ENCODE measurements around the gene CENPP. TPM values are rescaled to one million over a fixed set of nuclear protein-coding genes. Genes with fewer than 3 reads are reported as not detected.

CENPP gene
- total RNA-seq, 1 experiment from 2014 or later = 3.6 TPM

DNA sequence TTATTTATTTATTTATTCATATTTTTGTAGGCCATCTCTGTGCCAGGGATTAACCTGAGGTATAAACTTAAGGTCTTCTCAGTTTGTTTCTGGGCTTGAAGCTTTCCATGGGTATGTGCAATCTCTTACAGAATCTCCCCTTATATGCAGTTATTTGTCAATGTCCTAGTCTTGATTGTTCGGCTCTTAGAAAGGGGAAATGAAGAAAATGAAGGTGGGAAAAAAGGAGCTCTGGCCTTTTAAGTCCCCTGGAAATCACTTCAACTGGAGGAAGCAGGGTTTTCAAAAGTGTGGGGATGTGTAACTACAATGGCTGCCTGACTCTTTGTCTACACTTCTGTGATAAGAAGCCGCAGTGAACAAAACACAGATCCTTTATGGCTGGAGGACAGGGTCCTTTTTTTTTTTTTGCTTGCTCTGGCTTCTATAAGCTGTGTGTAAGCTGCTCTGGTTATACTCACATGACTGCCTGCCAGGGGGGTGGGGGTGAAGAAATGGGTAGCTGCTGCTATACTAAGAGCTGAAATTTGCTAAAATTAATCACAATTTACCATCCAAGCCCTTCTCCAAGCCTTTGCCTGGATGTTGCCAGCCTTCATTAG is 33.7 kb downstream of the CENPP start:
- in situ Hi-C loops (cut with HindIII; ENCODE audit: low pct_unique_long_range_greater_than_20kb, low sequenced_read_pairs) = no loop called here

DNA sequence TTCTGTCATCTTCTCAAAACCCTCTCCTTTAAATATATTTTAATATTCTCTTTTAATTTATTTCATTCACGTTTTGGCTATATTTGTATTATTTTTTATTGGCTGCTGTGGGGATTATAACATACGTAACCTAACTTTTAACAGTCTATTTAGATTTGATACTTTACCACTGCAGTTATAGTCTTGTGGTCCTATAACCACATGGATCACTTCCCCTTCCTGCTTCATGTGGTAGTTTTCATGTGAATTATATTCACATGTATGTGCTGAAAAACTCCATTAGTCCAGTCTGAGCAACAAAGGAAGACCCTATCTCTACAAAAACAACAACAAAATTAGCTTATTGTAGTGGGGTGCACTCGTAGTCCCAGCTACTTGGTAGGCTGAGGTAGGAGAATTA is 34.3 kb downstream of the CENPP start:
- DNase-seq (ENCODE audit: low read depth) = no peak
- in situ Hi-C loops (cut with HindIII; ENCODE audit: low pct_unique_long_range_greater_than_20kb, low sequenced_read_pairs) = no loop called here

More for the DNA sequence above, 33.7 kb downstream of the CENPP start:
- no peak for DNase-seq (ENCODE audit: low read depth)

- in situ Hi-C loops (cut with HindIII; ENCODE audit: low pct_unique_long_range_greater_than_20kb, low sequenced_read_pairs) = no loop called here
- DNase-seq (ENCODE audit: low read depth) = no peak
Measured at GRCh38 chr9:92369075-92369474, 43.3 kb downstream of the CENPP start.

GRCh38 chr9:92373167-92373566 is 47.4 kb downstream of the CENPP start:
- no peak for DNase-seq (ENCODE audit: low read depth)
- in situ Hi-C loops (cut with HindIII; ENCODE audit: low pct_unique_long_range_greater_than_20kb, low sequenced_read_pairs) = no loop called here

DNA sequence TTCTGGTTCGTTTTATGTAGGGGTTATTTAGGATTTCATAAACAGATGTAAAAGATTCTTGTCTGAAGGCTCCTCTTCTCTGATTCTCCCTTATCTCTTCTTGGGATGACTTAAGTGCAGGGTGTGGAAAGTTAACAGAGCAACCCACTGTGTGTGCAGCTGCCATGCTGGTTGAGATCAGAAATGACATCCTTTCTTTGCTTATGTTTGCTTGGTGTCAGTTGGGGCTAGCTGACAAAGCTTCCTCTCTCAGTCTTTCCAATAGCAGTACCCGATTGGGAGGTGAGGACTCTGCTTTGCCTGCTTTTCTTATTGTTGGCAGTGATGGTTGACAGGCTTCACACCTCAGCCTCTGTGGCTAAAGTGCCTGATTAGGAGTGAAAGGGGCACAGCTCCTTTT is 52.1 kb downstream of the CENPP start:
- in situ Hi-C loops (cut with HindIII; ENCODE audit: low pct_unique_long_range_greater_than_20kb, low sequenced_read_pairs) = no loop called here
- no peak for DNase-seq (ENCODE audit: low read depth)

GRCh38 chr9:92378865-92379560 is 53.3 kb downstream of the CENPP start:
- DNase-seq (ENCODE audit: low read depth) = no peak
- in situ Hi-C loops (cut with HindIII; ENCODE audit: low pct_unique_long_range_greater_than_20kb, low sequenced_read_pairs) = no loop called here

GRCh38 chr9:92380603-92381002 is 54.9 kb downstream of the CENPP start:
- in situ Hi-C loops (cut with HindIII; ENCODE audit: low pct_unique_long_range_greater_than_20kb, low sequenced_read_pairs) = no loop called here
- no peak for DNase-seq (ENCODE audit: low read depth)

GRCh38 chr9:92381775-92382174 is 56.0 kb downstream of the CENPP start:
- DNase-seq (ENCODE audit: low read depth) = no peak
- in situ Hi-C loops (cut with HindIII; ENCODE audit: low pct_unique_long_range_greater_than_20kb, low sequenced_read_pairs) = no loop called here

DNA sequence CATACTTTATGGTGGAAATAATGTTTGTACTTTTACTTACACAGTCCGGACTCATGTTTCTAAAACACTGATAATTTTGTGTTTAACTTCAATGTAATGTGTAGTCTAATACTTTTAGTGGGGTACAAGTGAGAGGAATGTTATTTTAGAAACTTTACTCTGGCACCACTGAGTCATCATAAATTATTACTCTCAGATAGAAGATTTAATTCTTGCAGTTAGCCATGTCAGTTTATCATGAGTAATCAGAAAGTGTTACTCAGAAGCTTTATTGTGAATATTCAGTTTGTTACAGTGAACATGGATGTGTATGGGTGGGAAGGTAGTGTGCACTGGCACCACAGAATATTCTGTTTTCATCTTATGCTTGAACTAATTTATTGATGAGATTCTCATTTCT is 58.6 kb downstream of the CENPP start:
- in situ Hi-C loops (cut with HindIII; ENCODE audit: low pct_unique_long_range_greater_than_20kb, low sequenced_read_pairs) = no loop called here
- DNase-seq (ENCODE audit: low read depth) = no peak

- DNase-seq (ENCODE audit: low read depth) = no peak
- in situ Hi-C loops (cut with HindIII; ENCODE audit: low pct_unique_long_range_greater_than_20kb, low sequenced_read_pairs) = no loop called here
Measured at GRCh38 chr9:92385001-92385400, 59.2 kb downstream of the CENPP start.

GRCh38 chr9:92385477-92385876 is 59.7 kb downstream of the CENPP start:
- in situ Hi-C loops (cut with HindIII; ENCODE audit: low pct_unique_long_range_greater_than_20kb, low sequenced_read_pairs) = no loop called here
- DNase-seq (ENCODE audit: low read depth) = no peak

- DNase-seq (ENCODE audit: low read depth) = no peak
- in situ Hi-C loops (cut with HindIII; ENCODE audit: low pct_unique_long_range_greater_than_20kb, low sequenced_read_pairs) = no loop called here
Measured at GRCh38 chr9:92385953-92386352, 60.2 kb downstream of the CENPP start.

- DNase-seq (ENCODE audit: low read depth) = no peak
- in situ Hi-C loops (cut with HindIII; ENCODE audit: low pct_unique_long_range_greater_than_20kb, low sequenced_read_pairs) = no loop called here
Measured at GRCh38 chr9:92392690-92393089, 66.9 kb downstream of the CENPP start.

GRCh38 chr9:92393686-92394085 is 67.9 kb downstream of the CENPP start:
- DNase-seq (ENCODE audit: low read depth) = no peak
- in situ Hi-C loops (cut with HindIII; ENCODE audit: low pct_unique_long_range_greater_than_20kb, low sequenced_read_pairs) = no loop called here

DNA sequence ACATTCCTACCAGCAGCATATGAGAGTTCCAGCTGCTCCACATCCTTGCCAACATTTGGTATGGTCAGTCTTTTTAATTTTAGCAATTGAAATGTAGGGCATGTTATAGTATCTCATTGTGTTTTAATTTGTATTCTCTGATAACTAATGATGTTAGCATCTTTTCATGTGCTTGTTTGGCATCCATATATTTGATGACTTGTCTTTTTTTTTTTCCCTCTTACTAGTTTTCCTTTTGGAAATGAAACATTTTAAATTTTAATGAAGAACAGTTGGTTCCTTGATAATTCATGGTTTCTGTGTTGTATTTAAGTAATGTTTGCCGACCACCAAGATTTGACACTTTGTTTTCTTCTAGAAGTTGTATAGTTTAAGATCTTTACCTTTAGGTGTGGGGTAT is 69.9 kb downstream of the CENPP start:
- DNase-seq (ENCODE audit: low read depth) = no peak
- in situ Hi-C loops (cut with HindIII; ENCODE audit: low pct_unique_long_range_greater_than_20kb, low sequenced_read_pairs) = no loop called here

DNA sequence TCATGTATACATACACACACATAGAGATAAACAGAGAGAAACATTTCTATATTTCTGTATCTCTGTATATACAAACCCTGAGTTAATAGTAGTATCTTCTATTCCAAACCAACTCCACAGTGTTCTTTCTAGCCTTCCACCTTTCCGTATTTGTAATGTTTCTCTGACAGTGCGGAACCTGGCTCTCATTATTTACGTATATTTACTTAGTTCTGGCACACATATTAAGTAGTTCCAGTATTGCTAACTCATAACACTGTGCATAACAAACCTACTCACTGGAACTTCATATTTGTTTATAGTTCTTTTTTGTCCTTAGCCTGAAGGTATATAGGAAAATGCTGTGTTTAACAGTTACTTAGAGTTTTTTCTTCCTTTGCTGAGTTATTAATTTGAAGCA is 72.1 kb downstream of the CENPP start:
- in situ Hi-C loops (cut with HindIII; ENCODE audit: low pct_unique_long_range_greater_than_20kb, low sequenced_read_pairs) = no loop called here
- DNase-seq (ENCODE audit: low read depth) = no peak

- in situ Hi-C loops (cut with HindIII; ENCODE audit: low pct_unique_long_range_greater_than_20kb, low sequenced_read_pairs) = no loop called here
- DNase-seq (ENCODE audit: low read depth) = no peak
Measured at GRCh38 chr9:92402360-92402759, 76.6 kb downstream of the CENPP start.

DNA sequence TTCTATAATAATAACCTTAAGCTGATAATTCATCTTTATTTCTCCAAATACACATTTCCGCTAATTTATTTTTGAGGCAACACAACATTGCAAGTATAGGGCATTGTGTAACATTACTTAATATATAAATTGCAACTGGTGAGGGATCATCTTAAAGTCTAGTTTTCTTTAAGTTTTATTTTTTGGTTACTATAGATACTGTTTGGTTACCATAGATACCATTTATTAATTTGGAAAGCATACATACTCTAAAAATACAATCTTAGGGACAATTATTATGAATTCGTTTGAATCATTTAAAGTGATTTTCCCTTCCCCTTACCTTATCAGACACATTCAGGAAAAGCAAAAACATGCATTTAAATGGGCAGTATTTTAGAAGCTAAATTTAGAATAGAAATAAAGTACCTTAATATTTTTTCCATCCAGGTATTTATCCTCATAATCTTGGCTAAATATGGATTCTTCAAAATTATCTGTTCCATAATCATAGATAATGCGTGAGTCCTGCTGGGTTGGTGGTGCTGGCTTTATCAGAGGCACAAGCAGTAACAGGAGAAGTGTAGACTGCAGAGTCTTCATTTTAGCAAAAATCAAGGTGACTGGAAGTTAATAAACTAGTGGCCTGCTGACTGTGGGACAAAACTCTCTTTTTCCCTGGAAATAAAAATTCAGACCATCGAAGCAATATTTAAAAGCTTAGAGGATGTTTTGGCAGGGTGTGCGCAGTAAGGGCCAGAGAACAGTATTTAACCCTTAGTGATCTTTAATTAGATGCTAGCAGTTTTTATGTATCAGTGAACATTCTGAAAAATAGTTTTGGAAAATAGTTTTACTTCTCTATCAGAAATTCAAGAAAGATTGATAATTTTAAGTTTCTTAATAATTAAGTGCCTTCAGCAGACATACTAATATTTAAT is 77.3 kb downstream of the CENPP start:
- no peak for DNase-seq (ENCODE audit: low read depth)
- in situ Hi-C loops (cut with HindIII; ENCODE audit: low pct_unique_long_range_greater_than_20kb, low sequenced_read_pairs) = no loop called here
